ENCODE data around the gene FAM76A.

DNA sequence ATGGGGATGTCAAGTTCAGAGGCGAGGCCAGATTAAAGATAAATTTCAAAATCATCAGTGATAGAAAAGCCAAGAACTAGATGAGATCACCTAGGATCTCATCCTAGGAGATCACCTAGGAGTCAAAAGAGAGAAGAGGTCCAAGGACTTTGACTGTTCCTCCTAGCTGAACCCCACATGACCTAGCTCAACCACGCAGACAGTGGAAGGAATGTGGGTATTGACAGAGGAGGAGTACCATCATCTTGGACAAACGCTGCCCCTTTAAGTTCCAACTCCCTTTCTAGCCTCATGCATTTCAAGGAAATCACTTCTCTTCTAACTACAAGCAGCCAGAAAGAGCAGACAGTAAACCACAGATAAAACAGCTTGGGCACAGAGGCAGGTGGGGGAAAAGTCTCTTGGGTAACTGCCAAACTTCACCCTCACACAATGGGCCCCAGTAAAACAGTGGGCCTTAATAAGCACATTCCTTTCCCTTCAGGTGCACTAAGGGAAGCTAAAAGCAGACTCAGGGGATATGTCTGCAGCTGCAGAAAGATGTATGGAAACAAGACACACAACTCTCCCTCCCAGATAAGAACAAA lies 12.5 kb upstream of the FAM76A start:
- TF ChIP-seq POLR2A (IDR thresholded peaks at IDR 0.05), result no peak
- TF ChIP-seq, protein P1, sequence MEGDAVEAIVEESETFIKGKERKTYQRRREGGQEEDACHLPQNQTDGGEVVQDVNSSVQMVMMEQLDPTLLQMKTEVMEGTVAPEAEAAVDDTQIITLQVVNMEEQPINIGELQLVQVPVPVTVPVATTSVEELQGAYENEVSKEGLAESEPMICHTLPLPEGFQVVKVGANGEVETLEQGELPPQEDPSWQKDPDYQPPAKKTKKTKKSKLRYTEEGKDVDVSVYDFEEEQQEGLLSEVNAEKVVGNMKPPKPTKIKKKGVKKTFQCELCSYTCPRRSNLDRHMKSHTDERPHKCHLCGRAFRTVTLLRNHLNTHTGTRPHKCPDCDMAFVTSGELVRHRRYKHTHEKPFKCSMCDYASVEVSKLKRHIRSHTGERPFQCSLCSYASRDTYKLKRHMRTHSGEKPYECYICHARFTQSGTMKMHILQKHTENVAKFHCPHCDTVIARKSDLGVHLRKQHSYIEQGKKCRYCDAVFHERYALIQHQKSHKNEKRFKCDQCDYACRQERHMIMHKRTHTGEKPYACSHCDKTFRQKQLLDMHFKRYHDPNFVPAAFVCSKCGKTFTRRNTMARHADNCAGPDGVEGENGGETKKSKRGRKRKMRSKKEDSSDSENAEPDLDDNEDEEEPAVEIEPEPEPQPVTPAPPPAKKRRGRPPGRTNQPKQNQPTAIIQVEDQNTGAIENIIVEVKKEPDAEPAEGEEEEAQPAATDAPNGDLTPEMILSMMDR (IDR thresholded peaks at IDR 0.05), result no peak
